GM20000 (cell line): Measurements from ENCODE around the gene TSPAN3.

Experiments used
- DNase-seq: peaks from one replicate; pipeline ENCODE4 v3.0.0; 2012; ENCODE audit warnings: low spot score
- CTCF ChIP-seq: IDR thresholded peaks from 2 replicates; pipeline ENCODE4 v1.5.1; 2012; ENCODE audit warnings: mild to moderate bottlenecking, control low read depth; ENCODE audit errors: extremely low read depth, missing control alignments

The TSPAN3 gene

GRCh38 chr15:77042955-77043920, 27.7 kb downstream of the TSPAN3 start:
- no peak for DNase-seq
- TF ChIP-seq CTCF: no peak

GRCh38 chr15:77042245-77042919, 28.5 kb downstream of the TSPAN3 start:
- no peak for TF ChIP-seq CTCF
- DNase-seq: no peak

GRCh38 chr15:77040673-77041072, 30.2 kb downstream of the TSPAN3 start:
- no peak for DNase-seq
- TF ChIP-seq CTCF: no peak

GRCh38 chr15:77039848-77040247, 31.1 kb downstream of the TSPAN3 start:
- no peak for DNase-seq
- no peak for TF ChIP-seq CTCF

GRCh38 chr15:77039217-77039533, 31.7 kb downstream of the TSPAN3 start:
- DNase-seq: no peak
- TF ChIP-seq CTCF: no peak

- TF ChIP-seq CTCF: no peak
- DNase-seq: no peak
Measured at GRCh38 chr15:77038312-77039216, 32.3 kb downstream of the TSPAN3 start.
